ENCODE measurements around the gene PIP5K1B. TPM values are rescaled to one million over a fixed set of nuclear protein-coding genes. Genes with fewer than 3 reads are reported as not detected.

Gene PIP5K1B
- total and polyA plus RNA-seq, 2 experiments from 2014 or later = 1.3 to 2.8 TPM

DNA sequence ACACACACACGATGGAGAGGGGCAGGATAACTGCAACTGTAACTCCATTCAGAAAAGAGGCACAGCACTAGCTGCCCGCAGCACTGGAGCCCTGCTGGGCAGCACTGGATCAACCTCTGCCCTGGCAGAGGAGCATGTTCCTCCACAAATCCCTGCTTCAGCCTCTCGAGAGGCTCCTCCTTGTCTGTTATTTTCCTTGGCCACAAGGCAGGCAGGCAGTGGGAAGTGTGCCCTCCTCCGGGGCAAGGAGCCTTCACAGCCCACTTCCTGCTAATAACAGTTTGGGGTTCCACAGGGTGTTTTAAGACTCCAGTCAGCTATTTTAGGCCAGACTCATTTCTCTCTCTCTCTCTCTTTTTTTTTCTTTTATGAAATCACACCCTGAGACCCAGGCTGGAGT is 342.3 kb downstream of the PIP5K1B start (continued):
- TF ChIP-seq, protein P1, sequence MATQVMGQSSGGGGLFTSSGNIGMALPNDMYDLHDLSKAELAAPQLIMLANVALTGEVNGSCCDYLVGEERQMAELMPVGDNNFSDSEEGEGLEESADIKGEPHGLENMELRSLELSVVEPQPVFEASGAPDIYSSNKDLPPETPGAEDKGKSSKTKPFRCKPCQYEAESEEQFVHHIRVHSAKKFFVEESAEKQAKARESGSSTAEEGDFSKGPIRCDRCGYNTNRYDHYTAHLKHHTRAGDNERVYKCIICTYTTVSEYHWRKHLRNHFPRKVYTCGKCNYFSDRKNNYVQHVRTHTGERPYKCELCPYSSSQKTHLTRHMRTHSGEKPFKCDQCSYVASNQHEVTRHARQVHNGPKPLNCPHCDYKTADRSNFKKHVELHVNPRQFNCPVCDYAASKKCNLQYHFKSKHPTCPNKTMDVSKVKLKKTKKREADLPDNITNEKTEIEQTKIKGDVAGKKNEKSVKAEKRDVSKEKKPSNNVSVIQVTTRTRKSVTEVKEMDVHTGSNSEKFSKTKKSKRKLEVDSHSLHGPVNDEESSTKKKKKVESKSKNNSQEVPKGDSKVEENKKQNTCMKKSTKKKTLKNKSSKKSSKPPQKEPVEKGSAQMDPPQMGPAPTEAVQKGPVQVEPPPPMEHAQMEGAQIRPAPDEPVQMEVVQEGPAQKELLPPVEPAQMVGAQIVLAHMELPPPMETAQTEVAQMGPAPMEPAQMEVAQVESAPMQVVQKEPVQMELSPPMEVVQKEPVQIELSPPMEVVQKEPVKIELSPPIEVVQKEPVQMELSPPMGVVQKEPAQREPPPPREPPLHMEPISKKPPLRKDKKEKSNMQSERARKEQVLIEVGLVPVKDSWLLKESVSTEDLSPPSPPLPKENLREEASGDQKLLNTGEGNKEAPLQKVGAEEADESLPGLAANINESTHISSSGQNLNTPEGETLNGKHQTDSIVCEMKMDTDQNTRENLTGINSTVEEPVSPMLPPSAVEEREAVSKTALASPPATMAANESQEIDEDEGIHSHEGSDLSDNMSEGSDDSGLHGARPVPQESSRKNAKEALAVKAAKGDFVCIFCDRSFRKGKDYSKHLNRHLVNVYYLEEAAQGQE (IDR thresholded peaks at IDR 0.05; ENCODE audit: unreplicated experiment) = no peak

DNA sequence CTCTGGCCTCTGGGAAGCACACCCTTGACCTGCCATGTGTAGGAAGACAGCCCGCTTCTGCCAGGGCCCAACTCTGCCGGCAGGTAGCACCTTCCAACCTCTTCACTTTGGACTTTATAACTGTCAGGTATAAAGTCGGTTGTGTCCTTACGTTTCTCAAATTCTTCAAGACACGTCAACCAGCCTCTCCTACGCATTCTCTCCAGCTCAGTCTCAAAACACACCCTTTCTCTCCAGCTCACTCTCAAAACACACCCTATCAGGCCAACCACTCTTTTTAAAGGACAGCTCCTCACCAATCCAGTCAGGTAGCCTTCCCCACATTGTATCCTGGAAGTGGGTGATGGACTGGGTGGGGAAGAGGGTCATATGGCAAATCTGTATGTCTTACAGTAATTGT is 344.1 kb downstream of the PIP5K1B start:
- no peak overlapping the region for H3K4me3 Mint-ChIP-seq
- peaks cover 26% of the 10 kb centered on the region for H3K4me1 ChIP-seq (ENCODE audit: insufficient read depth)
- H3K27me3 Mint-ChIP-seq (ENCODE audit: insufficient read depth, low read depth, poor library complexity) = peaks cover 14% of the 10 kb centered on the region
- H3K4me1 Mint-ChIP-seq = peaks cover 30% of the 10 kb centered on the region
- H4K20me1 ChIP-seq (replicated peaks; ENCODE audit: insufficient read depth) = peaks cover 6% of the 10 kb centered on the region; the same call in 1 of the 2 replicates
- DNase-seq (ENCODE audit: low spot score) = no peak
- H3K4me2 ChIP-seq = no peak overlapping the region
- no peak overlapping the region for H3K27ac ChIP-seq (ENCODE audit: low read depth)
- H3K27ac Mint-ChIP-seq = no peak overlapping the region
- no peaks in the 10 kb centered on the region for H3K27me3 ChIP-seq (ENCODE audit: insufficient read depth)
- peaks cover 3% of the 10 kb centered on the region for H3K36me3 ChIP-seq (ENCODE audit: insufficient read depth)
- H3K9me2 ChIP-seq (ENCODE audit: insufficient read depth) = no peaks in the 10 kb centered on the region
- no peak for ATAC-seq
- H3K4me3 ChIP-seq = no peak overlapping the region
- H3K9me3 Mint-ChIP-seq = no peaks in the 10 kb centered on the region
- H3F3A ChIP-seq (replicated peaks; ENCODE audit: low read depth) = peaks cover 2% of the 10 kb centered on the region; the same call in 1 of the 2 replicates
- H3K79me2 ChIP-seq (replicated peaks; ENCODE audit: insufficient read depth) = peaks cover 17% of the 10 kb centered on the region
- peaks cover 34% of the 10 kb centered on the region for H3K36me3 Mint-ChIP-seq (ENCODE audit: low read depth)
- H2AFZ ChIP-seq = no peak overlapping the region
- no peak for TF ChIP-seq EZH2 (IDR thresholded peaks at IDR 0.05; ENCODE audit: low read depth, unreplicated experiment)
- no peak for TF ChIP-seq ZNF114 (CRISPR knock-in tag; IDR thresholded peaks at IDR 0.05)
- TF ChIP-seq, protein P2, sequence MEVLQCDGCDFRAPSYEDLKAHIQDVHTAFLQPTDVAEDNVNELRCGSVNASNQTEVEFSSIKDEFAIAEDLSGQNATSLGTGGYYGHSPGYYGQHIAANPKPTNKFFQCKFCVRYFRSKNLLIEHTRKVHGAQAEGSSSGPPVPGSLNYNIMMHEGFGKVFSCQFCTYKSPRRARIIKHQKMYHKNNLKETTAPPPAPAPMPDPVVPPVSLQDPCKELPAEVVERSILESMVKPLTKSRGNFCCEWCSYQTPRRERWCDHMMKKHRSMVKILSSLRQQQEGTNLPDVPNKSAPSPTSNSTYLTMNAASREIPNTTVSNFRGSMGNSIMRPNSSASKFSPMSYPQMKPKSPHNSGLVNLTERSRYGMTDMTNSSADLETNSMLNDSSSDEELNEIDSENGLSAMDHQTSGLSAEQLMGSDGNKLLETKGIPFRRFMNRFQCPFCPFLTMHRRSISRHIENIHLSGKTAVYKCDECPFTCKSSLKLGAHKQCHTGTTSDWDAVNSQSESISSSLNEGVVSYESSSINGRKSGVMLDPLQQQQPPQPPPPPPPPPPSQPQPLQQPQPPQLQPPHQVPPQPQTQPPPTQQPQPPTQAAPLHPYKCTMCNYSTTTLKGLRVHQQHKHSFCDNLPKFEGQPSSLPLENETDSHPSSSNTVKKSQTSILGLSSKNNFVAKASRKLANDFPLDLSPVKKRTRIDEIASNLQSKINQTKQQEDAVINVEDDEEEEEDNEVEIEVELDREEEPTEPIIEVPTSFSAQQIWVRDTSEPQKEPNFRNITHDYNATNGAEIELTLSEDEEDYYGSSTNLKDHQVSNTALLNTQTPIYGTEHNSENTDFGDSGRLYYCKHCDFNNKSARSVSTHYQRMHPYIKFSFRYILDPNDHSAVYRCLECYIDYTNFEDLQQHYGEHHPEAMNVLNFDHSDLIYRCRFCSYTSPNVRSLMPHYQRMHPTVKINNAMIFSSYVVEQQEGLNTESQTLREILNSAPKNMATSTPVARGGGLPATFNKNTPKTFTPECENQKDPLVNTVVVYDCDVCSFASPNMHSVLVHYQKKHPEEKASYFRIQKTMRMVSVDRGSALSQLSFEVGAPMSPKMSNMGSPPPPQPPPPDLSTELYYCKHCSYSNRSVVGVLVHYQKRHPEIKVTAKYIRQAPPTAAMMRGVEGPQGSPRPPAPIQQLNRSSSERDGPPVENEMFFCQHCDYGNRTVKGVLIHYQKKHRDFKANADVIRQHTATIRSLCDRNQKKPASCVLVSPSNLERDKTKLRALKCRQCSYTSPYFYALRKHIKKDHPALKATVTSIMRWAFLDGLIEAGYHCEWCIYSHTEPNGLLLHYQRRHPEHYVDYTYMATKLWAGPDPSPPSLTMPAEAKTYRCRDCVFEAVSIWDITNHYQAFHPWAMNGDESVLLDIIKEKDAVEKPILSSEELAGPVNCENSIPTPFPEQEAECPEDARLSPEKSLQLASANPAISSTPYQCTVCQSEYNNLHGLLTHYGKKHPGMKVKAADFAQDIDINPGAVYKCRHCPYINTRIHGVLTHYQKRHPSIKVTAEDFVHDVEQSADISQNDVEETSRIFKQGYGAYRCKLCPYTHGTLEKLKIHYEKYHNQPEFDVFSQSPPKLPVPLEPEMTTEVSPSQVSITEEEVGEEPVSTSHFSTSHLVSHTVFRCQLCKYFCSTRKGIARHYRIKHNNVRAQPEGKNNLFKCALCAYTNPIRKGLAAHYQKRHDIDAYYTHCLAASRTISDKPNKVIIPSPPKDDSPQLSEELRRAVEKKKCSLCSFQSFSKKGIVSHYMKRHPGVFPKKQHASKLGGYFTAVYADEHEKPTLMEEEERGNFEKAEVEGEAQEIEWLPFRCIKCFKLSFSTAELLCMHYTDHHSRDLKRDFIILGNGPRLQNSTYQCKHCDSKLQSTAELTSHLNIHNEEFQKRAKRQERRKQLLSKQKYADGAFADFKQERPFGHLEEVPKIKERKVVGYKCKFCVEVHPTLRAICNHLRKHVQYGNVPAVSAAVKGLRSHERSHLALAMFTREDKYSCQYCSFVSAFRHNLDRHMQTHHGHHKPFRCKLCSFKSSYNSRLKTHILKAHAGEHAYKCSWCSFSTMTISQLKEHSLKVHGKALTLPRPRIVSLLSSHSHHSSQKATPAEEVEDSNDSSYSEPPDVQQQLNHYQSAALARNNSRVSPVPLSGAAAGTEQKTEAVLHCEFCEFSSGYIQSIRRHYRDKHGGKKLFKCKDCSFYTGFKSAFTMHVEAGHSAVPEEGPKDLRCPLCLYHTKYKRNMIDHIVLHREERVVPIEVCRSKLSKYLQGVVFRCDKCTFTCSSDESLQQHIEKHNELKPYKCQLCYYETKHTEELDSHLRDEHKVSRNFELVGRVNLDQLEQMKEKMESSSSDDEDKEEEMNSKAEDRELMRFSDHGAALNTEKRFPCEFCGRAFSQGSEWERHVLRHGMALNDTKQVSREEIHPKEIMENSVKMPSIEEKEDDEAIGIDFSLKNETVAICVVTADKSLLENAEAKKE (CRISPR knock-in tag; IDR thresholded peaks at IDR 0.05) = no peak
- TF ChIP-seq, protein P3, sequence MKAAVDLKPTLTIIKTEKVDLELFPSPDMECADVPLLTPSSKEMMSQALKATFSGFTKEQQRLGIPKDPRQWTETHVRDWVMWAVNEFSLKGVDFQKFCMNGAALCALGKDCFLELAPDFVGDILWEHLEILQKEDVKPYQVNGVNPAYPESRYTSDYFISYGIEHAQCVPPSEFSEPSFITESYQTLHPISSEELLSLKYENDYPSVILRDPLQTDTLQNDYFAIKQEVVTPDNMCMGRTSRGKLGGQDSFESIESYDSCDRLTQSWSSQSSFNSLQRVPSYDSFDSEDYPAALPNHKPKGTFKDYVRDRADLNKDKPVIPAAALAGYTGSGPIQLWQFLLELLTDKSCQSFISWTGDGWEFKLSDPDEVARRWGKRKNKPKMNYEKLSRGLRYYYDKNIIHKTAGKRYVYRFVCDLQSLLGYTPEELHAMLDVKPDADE (IDR thresholded peaks at IDR 0.05) = no peak
- TF ChIP-seq POLR2AphosphoS5 (IDR thresholded peaks at IDR 0.05; ENCODE audit: low read depth) = no peak
- TF ChIP-seq CREB1 (CRISPR knock-in tag; IDR thresholded peaks at IDR 0.05; ENCODE audit: low read depth) = no peak
- TF ChIP-seq, protein P4, sequence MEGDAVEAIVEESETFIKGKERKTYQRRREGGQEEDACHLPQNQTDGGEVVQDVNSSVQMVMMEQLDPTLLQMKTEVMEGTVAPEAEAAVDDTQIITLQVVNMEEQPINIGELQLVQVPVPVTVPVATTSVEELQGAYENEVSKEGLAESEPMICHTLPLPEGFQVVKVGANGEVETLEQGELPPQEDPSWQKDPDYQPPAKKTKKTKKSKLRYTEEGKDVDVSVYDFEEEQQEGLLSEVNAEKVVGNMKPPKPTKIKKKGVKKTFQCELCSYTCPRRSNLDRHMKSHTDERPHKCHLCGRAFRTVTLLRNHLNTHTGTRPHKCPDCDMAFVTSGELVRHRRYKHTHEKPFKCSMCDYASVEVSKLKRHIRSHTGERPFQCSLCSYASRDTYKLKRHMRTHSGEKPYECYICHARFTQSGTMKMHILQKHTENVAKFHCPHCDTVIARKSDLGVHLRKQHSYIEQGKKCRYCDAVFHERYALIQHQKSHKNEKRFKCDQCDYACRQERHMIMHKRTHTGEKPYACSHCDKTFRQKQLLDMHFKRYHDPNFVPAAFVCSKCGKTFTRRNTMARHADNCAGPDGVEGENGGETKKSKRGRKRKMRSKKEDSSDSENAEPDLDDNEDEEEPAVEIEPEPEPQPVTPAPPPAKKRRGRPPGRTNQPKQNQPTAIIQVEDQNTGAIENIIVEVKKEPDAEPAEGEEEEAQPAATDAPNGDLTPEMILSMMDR (conservative IDR thresholded peaks at IDR 0.05; ENCODE audit: low read depth in 2 of 2) = no peak
- no peak for TF ChIP-seq JUNB (IDR thresholded peaks at IDR 0.05; ENCODE audit: unreplicated experiment)
- TF ChIP-seq ZNF331 (CRISPR knock-in tag; IDR thresholded peaks at IDR 0.05; ENCODE audit: low read depth) = no peak
- TF ChIP-seq STAT1 (IDR thresholded peaks at IDR 0.05; ENCODE audit: unreplicated experiment) = no peak
- no peak for TF ChIP-seq NANOG (IDR thresholded peaks at IDR 0.05; ENCODE audit: borderline replicate concordance)

All from GM23338 (cell line).